ENCODE results near the gene PRND. TPM values are rescaled to one million over a fixed set of nuclear protein-coding genes. Genes with fewer than 3 reads are reported as not detected.

Gene PRND
- total and polyA plus RNA-seq, 2 experiments from 2014 or later, result 0.10 TPM; not detected in 1

DNA sequence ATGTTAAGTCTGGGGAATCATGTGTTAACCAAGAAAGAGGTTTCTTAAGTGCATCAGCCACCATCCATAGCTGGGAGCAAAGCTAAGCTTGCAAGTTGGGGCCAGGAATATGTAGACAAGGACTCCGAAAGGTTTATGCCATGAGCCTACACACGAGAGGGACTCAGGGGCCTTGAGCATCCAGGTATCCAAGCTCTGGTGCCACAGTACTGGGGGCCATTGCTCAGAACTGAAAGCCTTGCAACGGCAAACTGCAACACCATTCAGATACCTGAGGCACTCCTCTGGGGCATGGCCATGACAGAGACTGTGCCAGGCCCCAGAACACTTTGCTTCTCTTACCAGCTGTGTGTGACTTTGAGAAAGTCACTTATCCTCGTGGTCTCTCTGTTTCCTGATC, 27.6 kb downstream of the PRND start:
- Histone ChIP-seq H3K27me3 (ENCODE audit: insufficient read depth) (no peaks in the 10 kb centered on the region), H3K4me2 (no peak overlapping the region), H3K79me2 (replicated peaks; ENCODE audit: insufficient read depth) (no peaks in the 10 kb centered on the region), H3K36me3 (ENCODE audit: insufficient read depth) (no peaks in the 10 kb centered on the region; the same call in 1 of the 2 replicates), H4K20me1 (replicated peaks; ENCODE audit: insufficient read depth) (no peaks in the 10 kb centered on the region), H3K4me3 (no peak overlapping the region), H3F3A (replicated peaks; ENCODE audit: low read depth) (no peaks in the 10 kb centered on the region), H3K27ac (ENCODE audit: low read depth) (no peak overlapping the region), H3K4me1 (ENCODE audit: insufficient read depth) (no peaks in the 10 kb centered on the region), H2AFZ (0 out of 2 replicates have a peak overlapping the region, but pooled peaks have one; percentile 20), H3K9me2 (ENCODE audit: insufficient read depth) (0 out of 2 replicates have a peak, but pooled peaks cover 8% of the 10 kb centered on the region)
- no peak overlapping the region for H3K27ac Mint-ChIP-seq
- peaks cover 12% of the 10 kb centered on the region for H3K4me1 Mint-ChIP-seq
- H3K9me3 Mint-ChIP-seq, result peaks cover 31% of the 10 kb centered on the region
- TF ChIP-seq POLR2AphosphoS5 (IDR thresholded peaks at IDR 0.05; ENCODE audit: low read depth), result no peak
- TF ChIP-seq EZH2 (IDR thresholded peaks at IDR 0.05; ENCODE audit: low read depth, unreplicated experiment), result no peak
- no peak for TF ChIP-seq CREB1 (CRISPR knock-in tag; IDR thresholded peaks at IDR 0.05; ENCODE audit: low read depth)
- TF ChIP-seq STAT1 (IDR thresholded peaks at IDR 0.05; ENCODE audit: unreplicated experiment), result no peak
- TF ChIP-seq NANOG (IDR thresholded peaks at IDR 0.05; ENCODE audit: borderline replicate concordance), result no peak
- TF ChIP-seq ETS1 (IDR thresholded peaks at IDR 0.05), result no peak
- TF ChIP-seq CTCF (conservative IDR thresholded peaks at IDR 0.05; ENCODE audit: low read depth in 2 of 2), result no peak
- TF ChIP-seq EZH2phosphoT487 (IDR thresholded peaks at IDR 0.05; ENCODE audit: unreplicated experiment), result no peak
- TF ChIP-seq, protein P1, sequence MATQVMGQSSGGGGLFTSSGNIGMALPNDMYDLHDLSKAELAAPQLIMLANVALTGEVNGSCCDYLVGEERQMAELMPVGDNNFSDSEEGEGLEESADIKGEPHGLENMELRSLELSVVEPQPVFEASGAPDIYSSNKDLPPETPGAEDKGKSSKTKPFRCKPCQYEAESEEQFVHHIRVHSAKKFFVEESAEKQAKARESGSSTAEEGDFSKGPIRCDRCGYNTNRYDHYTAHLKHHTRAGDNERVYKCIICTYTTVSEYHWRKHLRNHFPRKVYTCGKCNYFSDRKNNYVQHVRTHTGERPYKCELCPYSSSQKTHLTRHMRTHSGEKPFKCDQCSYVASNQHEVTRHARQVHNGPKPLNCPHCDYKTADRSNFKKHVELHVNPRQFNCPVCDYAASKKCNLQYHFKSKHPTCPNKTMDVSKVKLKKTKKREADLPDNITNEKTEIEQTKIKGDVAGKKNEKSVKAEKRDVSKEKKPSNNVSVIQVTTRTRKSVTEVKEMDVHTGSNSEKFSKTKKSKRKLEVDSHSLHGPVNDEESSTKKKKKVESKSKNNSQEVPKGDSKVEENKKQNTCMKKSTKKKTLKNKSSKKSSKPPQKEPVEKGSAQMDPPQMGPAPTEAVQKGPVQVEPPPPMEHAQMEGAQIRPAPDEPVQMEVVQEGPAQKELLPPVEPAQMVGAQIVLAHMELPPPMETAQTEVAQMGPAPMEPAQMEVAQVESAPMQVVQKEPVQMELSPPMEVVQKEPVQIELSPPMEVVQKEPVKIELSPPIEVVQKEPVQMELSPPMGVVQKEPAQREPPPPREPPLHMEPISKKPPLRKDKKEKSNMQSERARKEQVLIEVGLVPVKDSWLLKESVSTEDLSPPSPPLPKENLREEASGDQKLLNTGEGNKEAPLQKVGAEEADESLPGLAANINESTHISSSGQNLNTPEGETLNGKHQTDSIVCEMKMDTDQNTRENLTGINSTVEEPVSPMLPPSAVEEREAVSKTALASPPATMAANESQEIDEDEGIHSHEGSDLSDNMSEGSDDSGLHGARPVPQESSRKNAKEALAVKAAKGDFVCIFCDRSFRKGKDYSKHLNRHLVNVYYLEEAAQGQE (IDR thresholded peaks at IDR 0.05; ENCODE audit: unreplicated experiment), result no peak
- no peak for TF ChIP-seq ZNF462 (CRISPR knock-in tag; IDR thresholded peaks at IDR 0.05)
- TF ChIP-seq JUNB (IDR thresholded peaks at IDR 0.05; ENCODE audit: unreplicated experiment), result no peak
- TF ChIP-seq ZNF114 (CRISPR knock-in tag; IDR thresholded peaks at IDR 0.05), result no peak
- TF ChIP-seq ZNF331 (CRISPR knock-in tag; IDR thresholded peaks at IDR 0.05; ENCODE audit: low read depth), result no peak
- peaks cover 17% of the 10 kb centered on the region for H3K27me3 Mint-ChIP-seq (ENCODE audit: insufficient read depth, low read depth, poor library complexity)
- ATAC-seq (no peak), DNase-seq (ENCODE audit: low spot score) (no peak)
- peaks cover 16% of the 10 kb centered on the region for H3K36me3 Mint-ChIP-seq (ENCODE audit: low read depth)
- H3K4me3 Mint-ChIP-seq, result no peak overlapping the region
